GM12873 (cell line): Measurements from ENCODE around the gene GNAQ.

Experiments used
- CTCF ChIP-seq: IDR thresholded peaks from 2 replicates; pipeline ENCODE4 v1.5.1; 2012; ENCODE audit warnings: low read depth, mild to moderate bottlenecking, moderate library complexity, low read length, control low read depth; ENCODE audit not compliant: insufficient read depth; ENCODE audit errors: missing control alignments

The GNAQ gene

GRCh38 chr9:77847626-77848025 lies 184.0 kb downstream of the GNAQ start:
- TF ChIP-seq CTCF, result no peak

- no peak for TF ChIP-seq CTCF
Measured at GRCh38 chr9:77847059-77847499, 184.5 kb downstream of the GNAQ start.

- TF ChIP-seq CTCF, result no peak
Measured at GRCh38 chr9:77844415-77844814, 187.2 kb downstream of the GNAQ start.

- no peak for TF ChIP-seq CTCF
Measured at GRCh38 chr9:77843871-77844155, 187.8 kb downstream of the GNAQ start.

GRCh38 chr9:77843076-77843870 lies 188.3 kb downstream of the GNAQ start:
- TF ChIP-seq CTCF, result no peak

GRCh38 chr9:77841739-77842386 lies 189.7 kb downstream of the GNAQ start:
- TF ChIP-seq CTCF, result no peak

- TF ChIP-seq CTCF, result no peak
Measured at GRCh38 chr9:77839459-77840140, 192.0 kb downstream of the GNAQ start.
